Suprapubic skin (tissue), 4 donors: ENCODE results near the gene MARF1. TPM values are rescaled to one million over a fixed set of nuclear protein-coding genes. Genes with fewer than 3 reads are reported as not detected.

Source experiments
- DNase-seq, 2 donors: peaks; one replicate each; pipeline ENCODE4 v3.0.0-alpha.2; 2019; ENCODE audit warnings: low spot score in 2 of 2
- H3K27ac ChIP-seq: fragments of 200-600 bp; sonication (generic); one replicate; pipeline ENCODE4 v1.5.1; 2019
- H3K27me3 ChIP-seq: fragments of 200-600 bp; sonication (generic); one replicate; pipeline ENCODE4 v1.5.1; 2019
- H3K36me3 ChIP-seq: fragments of 200-600 bp; sonication (generic); one replicate; pipeline ENCODE4 v1.5.1; 2019
- H3K4me1 ChIP-seq: fragments of 200-600 bp; sonication (generic); one replicate; pipeline ENCODE4 v1.5.1; 2019
- H3K4me3 ChIP-seq: fragments of 200-600 bp; sonication (generic); one replicate; pipeline ENCODE4 v1.5.1; 2019; ENCODE audit warnings: mild to moderate bottlenecking
- H3K9me3 ChIP-seq: fragments of 200-600 bp; sonication (generic); one replicate; pipeline ENCODE4 v1.5.1; 2019
- EP300 ChIP-seq: sonication (generic); formaldehyde crosslinking; IDR thresholded peaks from one replicate; pipeline ENCODE4 v1.6.1; 2017; ENCODE audit warnings: antibody characterized with exemption
- POLR2A ChIP-seq, 2 donors: fragments of 450-650 bp; IDR thresholded peaks; one replicate each; pipeline ENCODE4 v1.6.1; 2017; ENCODE audit warnings: antibody characterized with exemption in 2 of 2, mild to moderate bottlenecking in 2 of 2, moderate library complexity in 2 of 2
- POLR2AphosphoS5 ChIP-seq, 3 donors: sonication (generic); formaldehyde crosslinking; IDR thresholded peaks; one replicate each; pipeline ENCODE4 v1.6.1; 2017; ENCODE audit warnings: antibody characterized with exemption in 3 of 3
- WGBS: methylation state at CpG from one replicate; pipeline ENCODE4 v1.1.5; 2018; 5-methylcytosine and 5-hydroxymethylcytosine counted together
- total RNA-seq, 4 donors: library from RNA; depleted of rRNA; stranded (reverse); fragments of >200 nt; gene quantifications; one replicate each; pipeline ENCODE4 v1.1.0, GENCODE V29; 2016
- TF ChIP-seq, protein P1 (sequence below), 2 donors: fragments of 200-600 bp in 1 of 2; fragments of 450-650 bp in 1 of 2; sonication (generic) in 1 of 2; IDR thresholded peaks; one replicate each; pipeline ENCODE4 v1.5.1; 2016 to 2019; ENCODE audit warnings: antibody characterized with exemption in 2 of 2, mild to moderate bottlenecking in 1 of 2, moderate library complexity in 1 of 2

The MARF1 gene
- total RNA-seq, 4 donors from 2014 or later, result 36.2 to 117 (median 44.2) TPM

DNA sequence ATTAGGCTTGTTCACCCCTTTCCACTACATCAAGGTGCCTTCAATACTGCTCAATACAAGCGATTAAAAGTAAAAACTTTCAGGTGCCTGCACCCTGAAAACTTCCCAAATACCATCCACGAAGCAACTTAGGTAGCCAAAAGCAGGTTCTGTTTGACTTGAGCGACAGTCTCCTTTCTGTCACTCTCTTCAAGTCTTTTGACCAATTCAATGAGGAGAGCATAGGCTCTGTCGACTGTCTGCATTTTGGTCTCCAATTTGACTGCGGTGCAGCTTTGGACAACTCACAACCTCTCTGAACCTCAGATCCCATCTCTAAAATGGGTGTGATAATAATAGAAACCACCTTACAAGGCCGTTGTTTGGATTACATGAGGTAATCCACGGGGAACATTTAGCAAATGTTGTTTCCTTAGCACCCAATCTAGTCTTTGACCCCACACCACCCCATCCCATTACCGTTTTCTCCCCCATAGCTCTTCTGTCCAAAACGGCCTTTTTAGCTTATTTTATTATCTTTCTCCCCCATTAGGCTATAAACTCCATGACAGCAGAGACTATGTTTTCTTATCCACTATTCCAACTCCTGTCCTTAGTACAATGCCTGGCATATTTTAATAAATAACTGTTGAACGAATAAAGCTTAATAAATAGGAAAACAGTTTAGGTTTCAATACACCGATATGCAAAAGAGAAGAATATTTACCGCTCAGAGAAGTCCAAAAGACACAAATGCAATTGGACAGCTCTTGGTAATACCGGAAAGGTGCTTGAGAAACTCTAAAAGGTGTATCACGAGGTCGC is 999 bp downstream of the MARF1 start:
- no peaks in the 10 kb centered on the region for H3K27me3 ChIP-seq
- DNase-seq, result no peak
- 16% methylated on average over 15 of the region's 15 CpGs for WGBS
- no peak for TF ChIP-seq POLR2AphosphoS5 (IDR thresholded peaks at IDR 0.05)
- TF ChIP-seq, protein P1, sequence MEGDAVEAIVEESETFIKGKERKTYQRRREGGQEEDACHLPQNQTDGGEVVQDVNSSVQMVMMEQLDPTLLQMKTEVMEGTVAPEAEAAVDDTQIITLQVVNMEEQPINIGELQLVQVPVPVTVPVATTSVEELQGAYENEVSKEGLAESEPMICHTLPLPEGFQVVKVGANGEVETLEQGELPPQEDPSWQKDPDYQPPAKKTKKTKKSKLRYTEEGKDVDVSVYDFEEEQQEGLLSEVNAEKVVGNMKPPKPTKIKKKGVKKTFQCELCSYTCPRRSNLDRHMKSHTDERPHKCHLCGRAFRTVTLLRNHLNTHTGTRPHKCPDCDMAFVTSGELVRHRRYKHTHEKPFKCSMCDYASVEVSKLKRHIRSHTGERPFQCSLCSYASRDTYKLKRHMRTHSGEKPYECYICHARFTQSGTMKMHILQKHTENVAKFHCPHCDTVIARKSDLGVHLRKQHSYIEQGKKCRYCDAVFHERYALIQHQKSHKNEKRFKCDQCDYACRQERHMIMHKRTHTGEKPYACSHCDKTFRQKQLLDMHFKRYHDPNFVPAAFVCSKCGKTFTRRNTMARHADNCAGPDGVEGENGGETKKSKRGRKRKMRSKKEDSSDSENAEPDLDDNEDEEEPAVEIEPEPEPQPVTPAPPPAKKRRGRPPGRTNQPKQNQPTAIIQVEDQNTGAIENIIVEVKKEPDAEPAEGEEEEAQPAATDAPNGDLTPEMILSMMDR (IDR thresholded peaks at IDR 0.05), result no peak
- TF ChIP-seq EP300, result no peak
- TF ChIP-seq POLR2A (IDR thresholded peaks at IDR 0.05), result no peak
- H3K4me1 ChIP-seq, result peaks cover 41% of the 10 kb centered on the region
- H3K4me3 ChIP-seq, result peak overlapping the region; percentile 97
- H3K27ac ChIP-seq, result peak overlapping the region; percentile 99
- no peaks in the 10 kb centered on the region for H3K9me3 ChIP-seq
- H3K36me3 ChIP-seq, result peaks cover 33% of the 10 kb centered on the region

DNA sequence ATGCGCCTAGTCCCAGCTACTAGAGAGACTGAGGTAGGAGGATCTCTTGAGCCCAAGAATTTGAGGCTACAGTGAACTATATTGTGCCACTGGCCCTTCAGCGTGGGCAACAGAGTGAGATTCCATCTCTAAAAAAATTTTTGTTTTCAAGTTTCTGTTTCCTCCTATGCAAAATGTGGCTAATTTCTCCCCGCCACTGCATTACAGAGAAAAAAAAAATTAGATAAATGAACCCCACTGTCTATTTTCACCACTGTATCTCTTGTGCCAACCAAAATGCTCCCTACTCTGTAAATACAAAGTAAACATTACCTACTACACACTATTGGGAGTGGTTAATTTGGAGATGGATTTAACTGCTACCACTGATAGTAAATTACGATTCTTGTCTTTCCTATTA is 2.0 kb downstream of the MARF1 start:
- Histone ChIP-seq H3K27me3 (no peaks in the 10 kb centered on the region), H3K4me1 (peaks cover 38% of the 10 kb centered on the region), H3K36me3 (peaks cover 43% of the 10 kb centered on the region), H3K27ac (no peak overlapping the region), H3K9me3 (no peaks in the 10 kb centered on the region), H3K4me3 (no peak overlapping the region)
- 77% methylated on average over 4 of the region's 4 CpGs for WGBS
- TF ChIP-seq, protein P1 (IDR thresholded peaks at IDR 0.05), result no peak
- TF ChIP-seq POLR2A (IDR thresholded peaks at IDR 0.05) (no peak), EP300 (no peak), POLR2AphosphoS5 (IDR thresholded peaks at IDR 0.05) (no peak)
- DNase-seq, result no peak

DNA sequence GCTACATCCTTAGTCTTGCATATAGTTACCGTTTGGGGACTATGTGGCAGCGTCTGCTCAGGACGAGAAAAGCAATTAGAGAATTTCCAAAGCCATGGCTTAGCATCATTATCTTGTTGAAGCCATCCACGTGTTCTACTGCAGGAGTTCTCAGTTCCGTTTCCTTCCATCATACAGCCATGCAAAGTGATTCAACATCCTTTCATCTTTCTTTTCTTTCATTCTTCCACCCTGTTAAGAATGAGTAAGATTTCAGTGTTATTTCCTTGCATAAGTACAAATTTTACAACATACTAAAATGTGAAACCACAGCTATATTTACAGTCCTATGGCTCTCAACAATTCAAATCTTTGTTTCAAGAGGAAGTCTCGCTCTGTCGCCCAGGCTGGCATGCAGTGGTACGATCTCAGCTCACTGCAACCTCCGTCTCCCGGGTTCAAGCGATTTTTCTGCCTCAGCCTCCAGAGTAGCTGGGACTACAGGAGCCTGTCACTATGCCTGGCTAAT is 3.8 kb downstream of the MARF1 start:
- DNase-seq, result no peak
- peaks cover 29% of the 10 kb centered on the region for H3K4me1 ChIP-seq
- H3K4me3 ChIP-seq, result no peak overlapping the region
- TF ChIP-seq EP300 (no peak), POLR2AphosphoS5 (IDR thresholded peaks at IDR 0.05) (no peak), POLR2A (IDR thresholded peaks at IDR 0.05) (no peak)
- TF ChIP-seq, protein P1 (IDR thresholded peaks at IDR 0.05), result no peak
- 83% methylated on average over 11 of the region's 11 CpGs for WGBS
- peaks cover 61% of the 10 kb centered on the region for H3K36me3 ChIP-seq
- no peaks in the 10 kb centered on the region for H3K27me3 ChIP-seq
- H3K27ac ChIP-seq, result no peak overlapping the region
- no peaks in the 10 kb centered on the region for H3K9me3 ChIP-seq

DNA sequence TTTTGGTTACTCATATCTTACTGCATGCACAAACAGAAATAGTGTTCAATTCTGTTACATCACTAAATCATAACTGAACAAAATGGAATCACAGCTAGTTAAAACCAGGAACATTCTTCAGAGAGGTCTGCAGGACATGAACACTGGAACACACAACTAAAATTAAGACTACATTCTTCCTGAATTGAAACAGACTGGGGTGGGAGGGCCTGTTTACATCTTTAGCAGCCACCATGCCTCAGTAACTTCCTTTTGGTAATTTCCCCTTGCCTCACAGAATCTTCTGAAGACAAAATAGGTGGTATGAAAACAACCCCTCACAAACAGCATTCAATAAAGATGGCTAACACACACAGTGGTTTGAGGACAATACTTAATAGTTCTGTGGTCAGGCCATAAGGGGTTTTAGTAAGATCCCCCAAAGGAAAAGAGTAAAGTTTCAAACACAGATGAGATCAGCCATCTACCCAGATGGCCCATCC is 6.5 kb downstream of the MARF1 start:
- no peaks in the 10 kb centered on the region for H3K9me3 ChIP-seq
- H3K27me3 ChIP-seq, result no peaks in the 10 kb centered on the region
- H3K4me3 ChIP-seq, result no peak overlapping the region
- no peak for DNase-seq
- H3K4me1 ChIP-seq, result peaks cover 15% of the 10 kb centered on the region
- no peak overlapping the region for H3K27ac ChIP-seq
- TF ChIP-seq EP300 (no peak), POLR2A (IDR thresholded peaks at IDR 0.05) (no peak), POLR2AphosphoS5 (IDR thresholded peaks at IDR 0.05) (no peak)
- peaks cover 85% of the 10 kb centered on the region for H3K36me3 ChIP-seq

DNA sequence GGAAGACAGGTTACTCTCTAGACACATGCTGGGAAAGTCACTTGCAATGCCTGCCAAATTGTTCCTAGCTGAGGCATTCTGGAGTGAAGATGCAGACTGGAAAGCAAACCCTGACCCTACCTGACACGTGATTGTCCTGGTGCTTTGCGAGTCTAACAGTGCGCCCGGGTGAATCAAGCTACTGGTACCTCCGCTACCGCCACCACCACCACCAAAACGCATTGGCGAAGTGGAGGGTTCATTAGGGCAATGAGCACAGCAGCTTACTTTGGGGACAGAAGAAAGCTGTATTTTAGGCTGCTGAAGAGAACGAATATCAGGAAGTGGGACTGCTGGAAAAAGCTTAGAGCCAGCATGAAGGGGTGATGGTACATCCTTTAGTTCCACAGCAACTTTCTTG is 7.0 kb downstream of the MARF1 start:
- peaks cover 90% of the 10 kb centered on the region for H3K36me3 ChIP-seq
- no peak overlapping the region for H3K27ac ChIP-seq
- DNase-seq, result no peak
- WGBS, result 93% methylated on average over 9 of the region's 9 CpGs
- no peak overlapping the region for H3K4me3 ChIP-seq
- TF ChIP-seq POLR2A (IDR thresholded peaks at IDR 0.05) (no peak), EP300 (no peak), POLR2AphosphoS5 (IDR thresholded peaks at IDR 0.05) (no peak)
- TF ChIP-seq, protein P1 (IDR thresholded peaks at IDR 0.05), result no peak
- peaks cover 10% of the 10 kb centered on the region for H3K4me1 ChIP-seq
- no peaks in the 10 kb centered on the region for H3K9me3 ChIP-seq
- H3K27me3 ChIP-seq, result no peaks in the 10 kb centered on the region
